HCT116 (cell line): ENCODE results near the gene GLIPR2.

Source experiments
- CEBPB ChIP-seq: IDR thresholded peaks from 2 replicates; pipeline ENCODE4 v1.6.1; 2012; ENCODE audit warnings: low read depth
- EZH2 ChIP-seq: fragments of 200-600 bp; sonication (generic); IDR thresholded peaks from 2 replicates; pipeline ENCODE4 v1.6.1; 2017; ENCODE audit warnings: antibody characterized with exemption, mixed run types
- EZH2phosphoT487 ChIP-seq: fragments of 200-600 bp; IDR thresholded peaks from 2 replicates; pipeline ENCODE4 v1.6.1; 2018; ENCODE audit warnings: antibody characterized with exemption, borderline replicate concordance
- FOSL1 ChIP-seq: IDR thresholded peaks from 2 replicates; pipeline ENCODE4 v1.6.1; 2012; ENCODE audit warnings: low read depth
- POLR2A ChIP-seq: IDR thresholded peaks from 2 replicates; pipeline ENCODE4 v1.7.0; 2011; ENCODE audit warnings: borderline replicate concordance; ENCODE audit not compliant: insufficient read depth, insufficient read length; ENCODE audit errors: extremely low read depth
- POLR2AphosphoS5 ChIP-seq: IDR thresholded peaks from 2 replicates; pipeline ENCODE4 v1.6.1; 2011; ENCODE audit warnings: mild to moderate bottlenecking, low read depth, low read length, moderate library complexity
- RAD21 ChIP-seq: IDR thresholded peaks from 2 replicates; pipeline ENCODE4 v1.6.1; 2012; ENCODE audit warnings: low read depth, mild to moderate bottlenecking
- SP1 ChIP-seq: IDR thresholded peaks from 2 replicates; pipeline ENCODE4 v1.6.1; 2012; ENCODE audit warnings: low read depth
- ZFX ChIP-seq: fragments of 450-650 bp; IDR thresholded peaks from 2 replicates; pipeline ENCODE4 v1.6.1; 2017
- TF ChIP-seq, protein P1 (sequence below): IDR thresholded peaks from 2 replicates; pipeline ENCODE4 v1.6.1; 2012; ENCODE audit warnings: low read depth
- TF ChIP-seq, protein P2 (sequence below), 3 experiments: fragments of 200-600 bp in 1 of 3; sonication (generic) in 1 of 3; IDR thresholded peaks in 2 of 3; conservative IDR thresholded peaks in 1 of 3; 2 replicates each; pipeline ENCODE4 v1.5.1; 2012 to 2017; ENCODE audit warnings: low read depth in 2 of 3, low read length in 2 of 3, antibody characterized with exemption in 1 of 3, borderline replicate concordance in 1 of 3, control low read depth in 1 of 3, mild to moderate bottlenecking in 1 of 3, mixed read lengths in 1 of 3, mixed run types in 1 of 3, moderate library complexity in 1 of 3; ENCODE audit not compliant: insufficient read depth in 1 of 3
- TF ChIP-seq, protein P3 (sequence below): IDR thresholded peaks from 2 replicates; pipeline ENCODE4 v1.6.1; 2012
- TF ChIP-seq, protein P4 (sequence below): IDR thresholded peaks from 2 replicates; pipeline ENCODE4 v1.6.1; 2011; ENCODE audit warnings: mild to moderate bottlenecking, low read length, moderate library complexity; ENCODE audit not compliant: insufficient replicate concordance; ENCODE audit errors: extremely low read depth
- TF ChIP-seq, protein P5 (sequence below): IDR thresholded peaks from 2 replicates; pipeline ENCODE4 v1.6.1; 2012

DNA sequence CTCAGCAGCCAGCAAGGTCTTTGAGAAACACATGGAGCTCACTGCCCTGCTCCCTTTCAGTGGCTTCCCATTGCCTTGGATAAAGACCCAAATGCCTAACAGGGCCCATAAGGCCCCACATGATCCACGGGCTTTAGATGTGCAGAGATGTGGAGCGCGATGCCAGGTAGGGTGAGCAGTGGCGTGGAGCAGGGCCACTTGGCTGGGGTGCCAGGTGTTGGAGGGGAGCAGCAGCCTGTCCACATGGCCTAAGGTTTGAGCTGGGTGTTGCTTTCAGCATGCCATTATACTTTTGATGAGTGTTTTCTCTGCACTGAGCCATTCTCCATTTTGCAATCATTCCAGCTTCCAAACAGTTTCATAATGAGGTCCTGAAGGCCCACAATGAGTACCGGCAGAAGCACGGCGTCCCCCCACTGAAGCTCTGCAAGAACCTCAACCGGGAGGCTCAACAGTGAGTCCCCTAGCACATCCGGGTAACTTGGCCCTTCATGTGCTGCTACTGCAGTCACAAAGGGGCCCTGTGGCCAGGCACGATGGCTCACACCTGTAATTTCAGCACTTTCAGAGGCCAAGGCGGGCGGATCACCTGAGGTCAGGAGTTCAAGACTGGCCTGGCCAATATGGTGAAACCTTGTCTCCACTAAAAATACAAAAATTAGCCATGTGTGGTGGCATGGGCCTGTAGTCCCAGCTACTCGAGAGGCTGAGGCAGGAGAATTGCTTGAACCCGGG lies 11.1 kb downstream of the GLIPR2 start:
- no peak for TF ChIP-seq RAD21
- TF ChIP-seq POLR2A = no peak
- TF ChIP-seq, protein P1, sequence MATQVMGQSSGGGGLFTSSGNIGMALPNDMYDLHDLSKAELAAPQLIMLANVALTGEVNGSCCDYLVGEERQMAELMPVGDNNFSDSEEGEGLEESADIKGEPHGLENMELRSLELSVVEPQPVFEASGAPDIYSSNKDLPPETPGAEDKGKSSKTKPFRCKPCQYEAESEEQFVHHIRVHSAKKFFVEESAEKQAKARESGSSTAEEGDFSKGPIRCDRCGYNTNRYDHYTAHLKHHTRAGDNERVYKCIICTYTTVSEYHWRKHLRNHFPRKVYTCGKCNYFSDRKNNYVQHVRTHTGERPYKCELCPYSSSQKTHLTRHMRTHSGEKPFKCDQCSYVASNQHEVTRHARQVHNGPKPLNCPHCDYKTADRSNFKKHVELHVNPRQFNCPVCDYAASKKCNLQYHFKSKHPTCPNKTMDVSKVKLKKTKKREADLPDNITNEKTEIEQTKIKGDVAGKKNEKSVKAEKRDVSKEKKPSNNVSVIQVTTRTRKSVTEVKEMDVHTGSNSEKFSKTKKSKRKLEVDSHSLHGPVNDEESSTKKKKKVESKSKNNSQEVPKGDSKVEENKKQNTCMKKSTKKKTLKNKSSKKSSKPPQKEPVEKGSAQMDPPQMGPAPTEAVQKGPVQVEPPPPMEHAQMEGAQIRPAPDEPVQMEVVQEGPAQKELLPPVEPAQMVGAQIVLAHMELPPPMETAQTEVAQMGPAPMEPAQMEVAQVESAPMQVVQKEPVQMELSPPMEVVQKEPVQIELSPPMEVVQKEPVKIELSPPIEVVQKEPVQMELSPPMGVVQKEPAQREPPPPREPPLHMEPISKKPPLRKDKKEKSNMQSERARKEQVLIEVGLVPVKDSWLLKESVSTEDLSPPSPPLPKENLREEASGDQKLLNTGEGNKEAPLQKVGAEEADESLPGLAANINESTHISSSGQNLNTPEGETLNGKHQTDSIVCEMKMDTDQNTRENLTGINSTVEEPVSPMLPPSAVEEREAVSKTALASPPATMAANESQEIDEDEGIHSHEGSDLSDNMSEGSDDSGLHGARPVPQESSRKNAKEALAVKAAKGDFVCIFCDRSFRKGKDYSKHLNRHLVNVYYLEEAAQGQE = no peak
- no peak for TF ChIP-seq EZH2
- TF ChIP-seq, protein P2, sequence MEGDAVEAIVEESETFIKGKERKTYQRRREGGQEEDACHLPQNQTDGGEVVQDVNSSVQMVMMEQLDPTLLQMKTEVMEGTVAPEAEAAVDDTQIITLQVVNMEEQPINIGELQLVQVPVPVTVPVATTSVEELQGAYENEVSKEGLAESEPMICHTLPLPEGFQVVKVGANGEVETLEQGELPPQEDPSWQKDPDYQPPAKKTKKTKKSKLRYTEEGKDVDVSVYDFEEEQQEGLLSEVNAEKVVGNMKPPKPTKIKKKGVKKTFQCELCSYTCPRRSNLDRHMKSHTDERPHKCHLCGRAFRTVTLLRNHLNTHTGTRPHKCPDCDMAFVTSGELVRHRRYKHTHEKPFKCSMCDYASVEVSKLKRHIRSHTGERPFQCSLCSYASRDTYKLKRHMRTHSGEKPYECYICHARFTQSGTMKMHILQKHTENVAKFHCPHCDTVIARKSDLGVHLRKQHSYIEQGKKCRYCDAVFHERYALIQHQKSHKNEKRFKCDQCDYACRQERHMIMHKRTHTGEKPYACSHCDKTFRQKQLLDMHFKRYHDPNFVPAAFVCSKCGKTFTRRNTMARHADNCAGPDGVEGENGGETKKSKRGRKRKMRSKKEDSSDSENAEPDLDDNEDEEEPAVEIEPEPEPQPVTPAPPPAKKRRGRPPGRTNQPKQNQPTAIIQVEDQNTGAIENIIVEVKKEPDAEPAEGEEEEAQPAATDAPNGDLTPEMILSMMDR (IDR thresholded peaks at IDR 0.05 in 2 of 3, conservative IDR thresholded peaks at IDR 0.05 in 1 of 3; ENCODE audit: borderline replicate concordance in 1 of 3, insufficient read depth in 1 of 3, low read depth in 2 of 3, low read length in 2 of 3) = no peak
- no peak for TF ChIP-seq ZFX
- no peak for TF ChIP-seq CEBPB
- no peak for TF ChIP-seq SP1
- TF ChIP-seq, protein P3, sequence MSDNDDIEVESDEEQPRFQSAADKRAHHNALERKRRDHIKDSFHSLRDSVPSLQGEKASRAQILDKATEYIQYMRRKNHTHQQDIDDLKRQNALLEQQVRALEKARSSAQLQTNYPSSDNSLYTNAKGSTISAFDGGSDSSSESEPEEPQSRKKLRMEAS = no peak
- TF ChIP-seq EZH2phosphoT487 = no peak
- TF ChIP-seq, protein P4, sequence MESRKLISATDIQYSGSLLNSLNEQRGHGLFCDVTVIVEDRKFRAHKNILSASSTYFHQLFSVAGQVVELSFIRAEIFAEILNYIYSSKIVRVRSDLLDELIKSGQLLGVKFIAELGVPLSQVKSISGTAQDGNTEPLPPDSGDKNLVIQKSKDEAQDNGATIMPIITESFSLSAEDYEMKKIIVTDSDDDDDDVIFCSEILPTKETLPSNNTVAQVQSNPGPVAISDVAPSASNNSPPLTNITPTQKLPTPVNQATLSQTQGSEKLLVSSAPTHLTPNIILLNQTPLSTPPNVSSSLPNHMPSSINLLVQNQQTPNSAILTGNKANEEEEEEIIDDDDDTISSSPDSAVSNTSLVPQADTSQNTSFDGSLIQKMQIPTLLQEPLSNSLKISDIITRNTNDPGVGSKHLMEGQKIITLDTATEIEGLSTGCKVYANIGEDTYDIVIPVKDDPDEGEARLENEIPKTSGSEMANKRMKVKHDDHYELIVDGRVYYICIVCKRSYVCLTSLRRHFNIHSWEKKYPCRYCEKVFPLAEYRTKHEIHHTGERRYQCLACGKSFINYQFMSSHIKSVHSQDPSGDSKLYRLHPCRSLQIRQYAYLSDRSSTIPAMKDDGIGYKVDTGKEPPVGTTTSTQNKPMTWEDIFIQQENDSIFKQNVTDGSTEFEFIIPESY = no peak
- TF ChIP-seq FOSL1 = no peak
- TF ChIP-seq, protein P5, sequence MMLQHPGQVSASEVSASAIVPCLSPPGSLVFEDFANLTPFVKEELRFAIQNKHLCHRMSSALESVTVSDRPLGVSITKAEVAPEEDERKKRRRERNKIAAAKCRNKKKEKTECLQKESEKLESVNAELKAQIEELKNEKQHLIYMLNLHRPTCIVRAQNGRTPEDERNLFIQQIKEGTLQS = no peak
- TF ChIP-seq POLR2AphosphoS5 = no peak
